Fibroblast of lung (primary cell): ENCODE data around the gene CCDC27.

Experiments used
- EZH2 ChIP-seq: IDR thresholded peaks from 2 replicates; pipeline ENCODE4 v1.5.1; 2012; ENCODE audit warnings: low read length, control low read depth, mild to moderate bottlenecking; ENCODE audit errors: missing control alignments
- TF ChIP-seq, protein P1 (sequence below), 2 donors: IDR thresholded peaks in 1 of 2; conservative IDR thresholded peaks in 1 of 2; 1 replicate in 1 of 2; 2 replicates in 1 of 2; pipeline ENCODE4 v1.5.1; 2011 to 2012; ENCODE audit warnings: low read length in 2 of 2, control low read depth in 1 of 2, inconsistent platforms in 1 of 2, low read depth in 1 of 2, mild to moderate bottlenecking in 1 of 2

DNA sequence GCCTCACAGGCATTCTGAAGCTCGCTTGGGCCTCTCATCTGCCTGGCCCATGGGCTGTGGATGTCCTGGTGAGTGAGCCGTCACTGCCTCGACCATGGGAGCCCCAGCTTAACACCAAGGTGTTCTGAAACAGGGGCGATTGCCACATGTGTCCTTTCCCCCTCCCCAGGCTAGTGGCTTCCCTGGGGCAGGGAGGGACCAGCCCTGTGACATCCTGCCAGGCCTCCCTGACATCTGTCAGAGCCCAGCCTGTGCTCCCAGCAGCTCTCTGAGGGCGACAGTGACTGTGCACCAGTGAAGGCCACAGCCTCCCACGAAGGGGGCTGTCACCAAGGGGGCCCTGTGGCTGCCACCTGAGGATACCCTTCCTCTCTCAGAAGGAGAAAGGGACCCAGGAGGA is 35.9 kb upstream of the CCDC27 start:
- TF ChIP-seq, protein P1, sequence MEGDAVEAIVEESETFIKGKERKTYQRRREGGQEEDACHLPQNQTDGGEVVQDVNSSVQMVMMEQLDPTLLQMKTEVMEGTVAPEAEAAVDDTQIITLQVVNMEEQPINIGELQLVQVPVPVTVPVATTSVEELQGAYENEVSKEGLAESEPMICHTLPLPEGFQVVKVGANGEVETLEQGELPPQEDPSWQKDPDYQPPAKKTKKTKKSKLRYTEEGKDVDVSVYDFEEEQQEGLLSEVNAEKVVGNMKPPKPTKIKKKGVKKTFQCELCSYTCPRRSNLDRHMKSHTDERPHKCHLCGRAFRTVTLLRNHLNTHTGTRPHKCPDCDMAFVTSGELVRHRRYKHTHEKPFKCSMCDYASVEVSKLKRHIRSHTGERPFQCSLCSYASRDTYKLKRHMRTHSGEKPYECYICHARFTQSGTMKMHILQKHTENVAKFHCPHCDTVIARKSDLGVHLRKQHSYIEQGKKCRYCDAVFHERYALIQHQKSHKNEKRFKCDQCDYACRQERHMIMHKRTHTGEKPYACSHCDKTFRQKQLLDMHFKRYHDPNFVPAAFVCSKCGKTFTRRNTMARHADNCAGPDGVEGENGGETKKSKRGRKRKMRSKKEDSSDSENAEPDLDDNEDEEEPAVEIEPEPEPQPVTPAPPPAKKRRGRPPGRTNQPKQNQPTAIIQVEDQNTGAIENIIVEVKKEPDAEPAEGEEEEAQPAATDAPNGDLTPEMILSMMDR (conservative IDR thresholded peaks at IDR 0.05 in 1 of 2, IDR thresholded peaks at IDR 0.05 in 1 of 2; ENCODE audit: low read depth in 1 of 2, low read length in 2 of 2): no peak
- no peak for TF ChIP-seq EZH2
